Measurements from ENCODE around the gene CCDC146.

CCDC146 gene

DNA sequence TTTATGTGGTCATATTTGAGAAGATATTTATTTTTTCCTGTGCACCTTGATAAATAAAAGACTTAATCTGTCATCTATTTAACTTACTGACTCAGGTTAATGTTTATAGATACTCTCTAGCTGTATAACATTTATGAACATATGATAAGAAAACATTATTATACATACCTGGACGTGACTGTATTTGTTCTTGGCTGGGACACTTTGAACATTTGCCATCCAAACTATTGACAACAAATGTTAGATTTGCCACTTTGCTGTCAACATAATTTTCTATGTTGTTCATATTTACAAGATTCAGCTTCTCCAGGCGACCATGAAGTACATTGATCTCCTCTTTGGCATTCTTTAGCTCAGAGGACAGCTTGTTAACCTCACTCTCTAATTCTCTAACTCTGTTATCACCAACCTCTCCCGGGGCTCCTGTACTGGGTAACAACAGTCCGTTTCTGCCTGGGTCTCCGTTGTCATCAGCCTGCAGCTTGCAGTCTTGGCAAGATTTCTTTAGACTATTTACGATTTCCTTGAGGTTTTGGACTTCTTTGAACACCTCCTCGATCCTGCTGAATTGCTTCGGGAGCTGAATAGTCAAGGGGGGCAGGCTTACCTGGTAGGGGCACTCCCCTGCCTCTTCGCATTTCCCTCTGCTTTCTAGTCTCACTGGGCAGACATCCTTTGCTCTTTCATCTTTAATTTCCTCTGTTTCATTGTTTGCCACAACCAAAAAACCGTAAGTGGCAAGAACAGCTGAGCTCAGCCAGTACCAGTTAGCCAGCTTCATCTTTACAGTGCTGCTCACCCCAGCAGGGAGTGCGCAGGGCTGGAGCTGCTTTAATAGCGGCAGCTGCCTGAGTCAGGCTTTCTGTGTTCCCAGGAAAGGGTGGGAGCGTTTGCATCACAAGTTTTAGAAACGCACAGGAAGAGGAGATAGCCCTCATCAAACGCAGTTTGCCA lies 76.9 kb downstream of the CCDC146 start, which contains the start of gene FGL2:
TSS of gene FGL2 (minus strand) at position 807 of the 954 bp plus-strand sequence. CDS start at position 781, 26 bp downstream.
- TF ChIP-seq, protein P1, sequence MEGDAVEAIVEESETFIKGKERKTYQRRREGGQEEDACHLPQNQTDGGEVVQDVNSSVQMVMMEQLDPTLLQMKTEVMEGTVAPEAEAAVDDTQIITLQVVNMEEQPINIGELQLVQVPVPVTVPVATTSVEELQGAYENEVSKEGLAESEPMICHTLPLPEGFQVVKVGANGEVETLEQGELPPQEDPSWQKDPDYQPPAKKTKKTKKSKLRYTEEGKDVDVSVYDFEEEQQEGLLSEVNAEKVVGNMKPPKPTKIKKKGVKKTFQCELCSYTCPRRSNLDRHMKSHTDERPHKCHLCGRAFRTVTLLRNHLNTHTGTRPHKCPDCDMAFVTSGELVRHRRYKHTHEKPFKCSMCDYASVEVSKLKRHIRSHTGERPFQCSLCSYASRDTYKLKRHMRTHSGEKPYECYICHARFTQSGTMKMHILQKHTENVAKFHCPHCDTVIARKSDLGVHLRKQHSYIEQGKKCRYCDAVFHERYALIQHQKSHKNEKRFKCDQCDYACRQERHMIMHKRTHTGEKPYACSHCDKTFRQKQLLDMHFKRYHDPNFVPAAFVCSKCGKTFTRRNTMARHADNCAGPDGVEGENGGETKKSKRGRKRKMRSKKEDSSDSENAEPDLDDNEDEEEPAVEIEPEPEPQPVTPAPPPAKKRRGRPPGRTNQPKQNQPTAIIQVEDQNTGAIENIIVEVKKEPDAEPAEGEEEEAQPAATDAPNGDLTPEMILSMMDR (IDR thresholded peaks at IDR 0.05) = no peak
- Histone ChIP-seq H3K4me1 (no peaks in the 10 kb centered on the region), H3K4me3 (ENCODE audit: low read depth, low read length) (peak within 1 kb of the TSS; percentile 21), H3K9me3 (ENCODE audit: control insufficient read depth, low read length) (no peaks in the 10 kb centered on the region), H3K27me3 (ENCODE audit: control insufficient read depth, insufficient read depth, low read length) (no peaks in the 10 kb centered on the region), H3K36me3 (ENCODE audit: control insufficient read depth, insufficient read depth, low read length) (no peaks in the 10 kb centered on the region), H3K79me2 (no peaks in the 10 kb centered on the region), H3K9ac (no peak within 1 kb of the TSS), H2AFZ (no peak within 1 kb of the TSS), H3K27ac (no peak within 1 kb of the TSS), H3K4me2 (ENCODE audit: low read length) (peak within 1 kb of the TSS; percentile 38)

DNA sequence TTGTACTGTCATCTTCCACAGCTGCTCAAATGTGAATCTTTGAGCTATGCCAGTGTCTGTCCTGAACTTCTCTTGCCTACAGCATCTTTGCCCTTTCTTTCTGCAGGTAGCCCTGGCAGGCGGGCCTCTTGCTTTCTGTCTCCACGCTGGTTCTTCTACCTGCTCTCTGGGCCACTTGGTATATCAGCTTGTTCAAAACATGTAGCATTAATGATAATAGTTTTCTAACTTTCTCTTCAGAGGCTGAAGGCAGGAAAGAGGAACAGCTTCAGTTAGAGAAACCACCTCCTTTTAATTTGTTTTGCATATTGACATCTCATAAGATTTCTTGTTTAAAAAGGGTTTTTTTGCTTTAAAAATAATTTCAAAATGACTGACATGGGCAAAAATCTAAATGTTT lies 78.1 kb downstream of the CCDC146 start:
- Histone ChIP-seq H3K27me3 (ENCODE audit: control insufficient read depth, insufficient read depth, low read length) (no peaks in the 10 kb centered on the region), H3K36me3 (ENCODE audit: control insufficient read depth, insufficient read depth, low read length) (no peaks in the 10 kb centered on the region), H2AFZ (no peak overlapping the region), H3K27ac (no peak overlapping the region), H3K9ac (no peak overlapping the region), H3K4me1 (no peaks in the 10 kb centered on the region), H3K4me3 (ENCODE audit: low read depth, low read length) (no peak overlapping the region), H3K79me2 (no peaks in the 10 kb centered on the region), H3K9me3 (ENCODE audit: control insufficient read depth, low read length) (no peaks in the 10 kb centered on the region), H3K4me2 (ENCODE audit: low read length) (no peak overlapping the region)
- TF ChIP-seq, protein P1 (IDR thresholded peaks at IDR 0.05) = no peak

DNA sequence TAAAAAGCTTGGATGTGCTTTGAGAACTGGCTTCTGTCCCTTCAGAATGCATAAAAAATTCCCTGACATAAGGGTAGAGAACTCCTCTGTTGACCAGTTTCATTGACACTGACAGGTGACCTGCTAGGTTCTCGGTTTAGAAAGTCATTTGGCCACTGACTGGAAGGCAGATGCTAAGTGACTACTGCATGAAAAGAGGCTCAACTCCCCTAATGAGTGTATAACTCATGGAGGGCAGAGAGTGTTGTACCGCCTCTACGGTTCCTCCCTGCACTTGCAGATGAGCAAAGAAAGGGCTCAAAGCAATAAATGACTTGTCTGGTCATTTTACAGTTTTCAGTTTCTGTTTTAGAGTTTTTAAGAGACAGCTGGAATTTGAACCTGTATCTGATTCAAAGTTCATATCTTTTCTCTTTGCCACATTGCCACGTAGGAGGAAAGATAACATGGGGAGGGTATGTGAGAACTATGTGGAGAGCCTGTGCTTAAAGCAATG lies 80.1 kb downstream of the CCDC146 start:
- Histone ChIP-seq H3K27ac (no peak overlapping the region), H3K9me3 (ENCODE audit: control insufficient read depth, low read length) (no peaks in the 10 kb centered on the region), H3K9ac (no peak overlapping the region), H3K36me3 (ENCODE audit: control insufficient read depth, insufficient read depth, low read length) (no peaks in the 10 kb centered on the region), H3K79me2 (no peaks in the 10 kb centered on the region), H3K4me1 (no peaks in the 10 kb centered on the region), H3K4me3 (ENCODE audit: low read depth, low read length) (no peak overlapping the region), H3K27me3 (ENCODE audit: control insufficient read depth, insufficient read depth, low read length) (no peaks in the 10 kb centered on the region), H3K4me2 (ENCODE audit: low read length) (no peak overlapping the region), H2AFZ (no peak overlapping the region)
- TF ChIP-seq, protein P1 (IDR thresholded peaks at IDR 0.05) = no peak

DNA sequence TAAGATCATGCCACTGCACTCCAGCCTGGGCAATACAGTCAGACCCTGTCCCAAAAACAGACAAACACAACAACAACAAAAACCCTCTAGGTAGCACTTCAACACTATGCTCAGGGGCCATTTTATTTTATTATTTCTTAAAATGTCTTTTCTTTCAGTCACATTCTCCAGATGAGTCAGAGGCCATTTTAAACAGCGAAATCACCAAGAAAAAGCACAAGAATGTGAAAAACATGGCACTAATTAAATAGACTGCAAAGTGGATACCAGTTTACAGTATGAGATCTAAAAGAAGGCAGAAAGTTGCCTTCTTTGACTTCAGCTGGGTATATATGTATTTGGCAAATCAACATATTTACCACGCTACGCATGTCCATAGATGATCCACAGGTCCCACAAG lies 83.3 kb downstream of the CCDC146 start:
- no peaks in the 10 kb centered on the region for H3K27me3 ChIP-seq (ENCODE audit: control insufficient read depth, insufficient read depth, low read length)
- H3K27ac ChIP-seq = no peak overlapping the region
- H2AFZ ChIP-seq = no peak overlapping the region
- no peak overlapping the region for H3K4me3 ChIP-seq (ENCODE audit: low read depth, low read length)
- TF ChIP-seq, protein P1 (IDR thresholded peaks at IDR 0.05) = no peak
- no peaks in the 10 kb centered on the region for H3K4me1 ChIP-seq
- H3K79me2 ChIP-seq = no peaks in the 10 kb centered on the region
- no peak overlapping the region for H3K4me2 ChIP-seq (ENCODE audit: low read length)
- no peak overlapping the region for H3K9ac ChIP-seq
- H3K36me3 ChIP-seq (ENCODE audit: control insufficient read depth, insufficient read depth, low read length) = no peaks in the 10 kb centered on the region
- no peaks in the 10 kb centered on the region for H3K9me3 ChIP-seq (ENCODE audit: control insufficient read depth, low read length)
